ENCODE data around the gene LAPTM5. TPM values are rescaled to one million over a fixed set of nuclear protein-coding genes. Genes with fewer than 3 reads are reported as not detected.
"Not testable (repeated sequence)": the region's sequence is repeated elsewhere in the genome, so short reads cannot be mapped to it uniquely, and the experiment has no call there.

LAPTM5 gene
- total RNA-seq, 1 donor from 2014 or later: 3.9 TPM

- DNase-seq: no peak
Observed at GRCh38 chr1:30770150-30770549, 12.6 kb upstream of the LAPTM5 start.

GRCh38 chr1:30768830-30769718, 11.5 kb upstream of the LAPTM5 start:
- no peak for DNase-seq

- no peak for DNase-seq
Observed at GRCh38 chr1:30768159-30768829, 10.7 kb upstream of the LAPTM5 start.

- DNase-seq: not testable (repeated sequence)
Observed at GRCh38 chr1:30766948-30767347, 9.4 kb upstream of the LAPTM5 start.

- DNase-seq: no peak
Observed at GRCh38 chr1:30765556-30766434, 8.2 kb upstream of the LAPTM5 start.

GRCh38 chr1:30764939-30765555, 7.5 kb upstream of the LAPTM5 start:
- DNase-seq: no peak

- no peak for DNase-seq
Observed at GRCh38 chr1:30764396-30764795, 6.8 kb upstream of the LAPTM5 start.

- peak; percentile 52 for DNase-seq
Observed at GRCh38 chr1:30763651-30764248, 6.2 kb upstream of the LAPTM5 start.

GRCh38 chr1:30762930-30763650, 5.5 kb upstream of the LAPTM5 start:
- DNase-seq: no peak

GRCh38 chr1:30762152-30762929, 4.8 kb upstream of the LAPTM5 start:
- no peak for DNase-seq

- no peak for DNase-seq
Observed at GRCh38 chr1:30761381-30762151, 4.0 kb upstream of the LAPTM5 start.

- no peak for DNase-seq
Observed at GRCh38 chr1:30760596-30761324, 3.2 kb upstream of the LAPTM5 start.

GRCh38 chr1:30759718-30760281, 2.2 kb upstream of the LAPTM5 start:
- DNase-seq: no peak

- DNase-seq: no peak
Observed at GRCh38 chr1:30758785-30759380, 1.3 kb upstream of the LAPTM5 start.

- DNase-seq: no peak
Observed at GRCh38 chr1:30758121-30758688, 631 bp upstream of the LAPTM5 start.

GRCh38 chr1:30756545-30757351, 826 bp downstream of the LAPTM5 start:
- no peak for DNase-seq

- DNase-seq: no peak
Observed at GRCh38 chr1:30756206-30756544, 1.4 kb downstream of the LAPTM5 start.

Measured in occipital lobe (tissue), 2 donors.